ENCODE measurements around the gene CDC37L1.

Gene CDC37L1

DNA sequence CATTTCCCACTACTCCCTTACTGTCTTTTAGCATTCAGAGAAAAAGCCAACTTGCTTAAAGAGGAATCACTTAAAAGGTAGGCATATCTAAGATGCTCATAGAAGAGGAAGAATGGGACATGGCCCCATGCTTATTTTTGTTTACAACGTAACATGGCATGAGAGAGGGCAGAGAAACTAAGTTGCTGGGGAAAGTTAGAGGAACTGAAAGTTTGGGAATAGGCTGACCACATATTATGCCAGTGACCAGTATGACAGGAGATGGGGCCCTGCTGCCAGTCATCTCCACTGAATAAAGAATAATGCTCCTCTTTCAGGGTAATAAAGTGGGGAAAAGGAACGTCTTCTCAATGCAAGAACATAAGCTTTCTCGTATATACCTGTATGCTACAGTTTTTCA lies 15.4 kb upstream of the CDC37L1 start:
- Histone ChIP-seq H3K79me2 (ENCODE audit: low read length) (peaks cover 6% of the 10 kb centered on the region; the same call in 1 of the 2 replicates), H3K9ac (ENCODE audit: low read length) (no peak overlapping the region), H3K36me3 (replicated peaks; ENCODE audit: low read depth, low read length) (no peaks in the 10 kb centered on the region), H3K27me3 (ENCODE audit: low read depth, low read length) (no peaks in the 10 kb centered on the region), H3K4me2 (ENCODE audit: low read length) (no peak overlapping the region), H3K9me3 (ENCODE audit: insufficient read depth, low read length) (no peaks in the 10 kb centered on the region), H2AFZ (ENCODE audit: low read depth, low read length) (no peak overlapping the region), H3K4me1 (ENCODE audit: low read length) (peaks cover 12% of the 10 kb centered on the region), H3K27ac (ENCODE audit: low read length) (no peak overlapping the region), H4K20me1 (ENCODE audit: insufficient read depth, low read length) (no peaks in the 10 kb centered on the region), H3K4me3 (ENCODE audit: low read length) (no peak overlapping the region)
- no peak for TF ChIP-seq EZH2phosphoT487 (IDR thresholded peaks at IDR 0.05; ENCODE audit: low read depth)
- TF ChIP-seq, protein P1, sequence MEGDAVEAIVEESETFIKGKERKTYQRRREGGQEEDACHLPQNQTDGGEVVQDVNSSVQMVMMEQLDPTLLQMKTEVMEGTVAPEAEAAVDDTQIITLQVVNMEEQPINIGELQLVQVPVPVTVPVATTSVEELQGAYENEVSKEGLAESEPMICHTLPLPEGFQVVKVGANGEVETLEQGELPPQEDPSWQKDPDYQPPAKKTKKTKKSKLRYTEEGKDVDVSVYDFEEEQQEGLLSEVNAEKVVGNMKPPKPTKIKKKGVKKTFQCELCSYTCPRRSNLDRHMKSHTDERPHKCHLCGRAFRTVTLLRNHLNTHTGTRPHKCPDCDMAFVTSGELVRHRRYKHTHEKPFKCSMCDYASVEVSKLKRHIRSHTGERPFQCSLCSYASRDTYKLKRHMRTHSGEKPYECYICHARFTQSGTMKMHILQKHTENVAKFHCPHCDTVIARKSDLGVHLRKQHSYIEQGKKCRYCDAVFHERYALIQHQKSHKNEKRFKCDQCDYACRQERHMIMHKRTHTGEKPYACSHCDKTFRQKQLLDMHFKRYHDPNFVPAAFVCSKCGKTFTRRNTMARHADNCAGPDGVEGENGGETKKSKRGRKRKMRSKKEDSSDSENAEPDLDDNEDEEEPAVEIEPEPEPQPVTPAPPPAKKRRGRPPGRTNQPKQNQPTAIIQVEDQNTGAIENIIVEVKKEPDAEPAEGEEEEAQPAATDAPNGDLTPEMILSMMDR (IDR thresholded peaks at IDR 0.05; ENCODE audit: low read depth, low read length) = no peak

DNA sequence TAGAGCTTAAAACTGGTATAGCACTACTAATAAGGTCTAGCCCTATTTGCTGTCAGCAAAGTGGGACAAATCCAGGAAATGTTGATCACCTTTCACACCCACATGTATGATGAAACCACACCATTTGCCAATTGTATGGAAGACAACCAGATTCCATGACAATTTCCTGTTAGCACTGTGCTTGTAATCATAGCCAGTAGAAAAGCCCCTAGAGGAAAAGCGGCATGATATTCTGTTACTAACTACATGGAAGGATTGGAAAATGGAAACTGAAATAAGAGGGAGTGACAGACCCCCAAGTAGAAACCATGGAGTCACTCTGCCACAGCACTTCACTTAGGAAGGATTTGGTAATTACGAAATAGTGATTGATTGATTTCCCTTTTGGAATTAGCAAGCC lies 14.0 kb upstream of the CDC37L1 start:
- Histone ChIP-seq H3K4me1 (ENCODE audit: low read length) (peaks cover 12% of the 10 kb centered on the region), H2AFZ (ENCODE audit: low read depth, low read length) (no peak overlapping the region), H3K4me3 (ENCODE audit: low read length) (no peak overlapping the region), H3K27me3 (ENCODE audit: low read depth, low read length) (no peaks in the 10 kb centered on the region), H3K9ac (ENCODE audit: low read length) (no peak overlapping the region), H4K20me1 (ENCODE audit: insufficient read depth, low read length) (no peaks in the 10 kb centered on the region), H3K27ac (ENCODE audit: low read length) (no peak overlapping the region), H3K79me2 (ENCODE audit: low read length) (peaks cover 6% of the 10 kb centered on the region; the same call in 1 of the 2 replicates), H3K36me3 (replicated peaks; ENCODE audit: low read depth, low read length) (no peaks in the 10 kb centered on the region), H3K4me2 (ENCODE audit: low read length) (no peak overlapping the region), H3K9me3 (ENCODE audit: insufficient read depth, low read length) (no peaks in the 10 kb centered on the region)
- TF ChIP-seq, protein P1 (IDR thresholded peaks at IDR 0.05; ENCODE audit: low read depth, low read length) = no peak
- TF ChIP-seq EZH2phosphoT487 (IDR thresholded peaks at IDR 0.05; ENCODE audit: low read depth) = no peak

DNA sequence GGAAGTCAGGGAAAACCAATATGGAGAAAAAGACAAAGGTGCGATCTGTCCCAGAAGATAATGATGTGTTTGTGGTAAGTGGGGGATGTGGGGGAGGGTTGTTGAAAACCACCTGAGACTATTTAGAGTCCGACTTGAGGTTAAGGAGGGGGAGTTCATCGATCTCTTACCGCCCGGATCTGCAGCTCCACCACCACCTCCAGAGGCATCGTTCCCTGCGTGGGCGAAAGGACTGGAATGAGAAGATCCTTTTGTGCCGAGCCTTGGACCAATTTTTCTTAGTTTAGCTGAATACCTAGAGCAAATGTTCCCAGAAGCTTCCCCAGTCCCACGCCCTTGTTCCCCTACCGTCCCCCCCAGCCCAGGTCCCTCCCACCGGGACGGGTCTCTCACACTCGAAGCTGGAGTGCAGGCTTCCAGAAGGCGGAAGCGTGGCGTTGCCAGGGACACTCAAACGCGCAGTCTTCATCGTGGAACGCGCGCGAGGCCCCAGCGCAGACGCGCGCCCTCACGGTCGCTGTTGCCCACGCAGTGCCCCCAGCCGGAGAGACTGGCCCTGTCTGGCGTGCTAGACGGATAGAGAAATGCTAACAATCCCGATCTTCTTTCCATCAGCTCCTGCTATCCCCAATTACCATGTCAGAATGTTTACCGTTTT lies 13.2 kb upstream of the CDC37L1 start, which contains the start of gene SPATA6L:
Gene SPATA6L, minus strand, starts transcription at position 439 of the 658 bp plus-strand sequence. Its CDS starts 230 bp downstream, at position 209.
- H4K20me1 ChIP-seq (ENCODE audit: insufficient read depth, low read length) = no peaks in the 10 kb centered on the region
- no peak within 1 kb of the TSS for H3K9ac ChIP-seq (ENCODE audit: low read length)
- TF ChIP-seq, protein P1 (IDR thresholded peaks at IDR 0.05; ENCODE audit: low read depth, low read length) = no peak
- TF ChIP-seq EZH2phosphoT487 (IDR thresholded peaks at IDR 0.05; ENCODE audit: low read depth) = no peak
- H3K27me3 ChIP-seq (ENCODE audit: low read depth, low read length) = no peaks in the 10 kb centered on the region
- no peaks in the 10 kb centered on the region for H3K9me3 ChIP-seq (ENCODE audit: insufficient read depth, low read length)
- H2AFZ ChIP-seq (ENCODE audit: low read depth, low read length) = no peak within 1 kb of the TSS
- no peak within 1 kb of the TSS for H3K4me2 ChIP-seq (ENCODE audit: low read length)
- peaks cover 6% of the 10 kb centered on the region; the same call in 1 of the 2 replicates for H3K79me2 ChIP-seq (ENCODE audit: low read length)
- H3K27ac ChIP-seq (ENCODE audit: low read length) = no peak within 1 kb of the TSS
- peaks cover 12% of the 10 kb centered on the region for H3K4me1 ChIP-seq (ENCODE audit: low read length)
- no peak within 1 kb of the TSS for H3K4me3 ChIP-seq (ENCODE audit: low read length)
- no peaks in the 10 kb centered on the region for H3K36me3 ChIP-seq (replicated peaks; ENCODE audit: low read depth, low read length)

DNA sequence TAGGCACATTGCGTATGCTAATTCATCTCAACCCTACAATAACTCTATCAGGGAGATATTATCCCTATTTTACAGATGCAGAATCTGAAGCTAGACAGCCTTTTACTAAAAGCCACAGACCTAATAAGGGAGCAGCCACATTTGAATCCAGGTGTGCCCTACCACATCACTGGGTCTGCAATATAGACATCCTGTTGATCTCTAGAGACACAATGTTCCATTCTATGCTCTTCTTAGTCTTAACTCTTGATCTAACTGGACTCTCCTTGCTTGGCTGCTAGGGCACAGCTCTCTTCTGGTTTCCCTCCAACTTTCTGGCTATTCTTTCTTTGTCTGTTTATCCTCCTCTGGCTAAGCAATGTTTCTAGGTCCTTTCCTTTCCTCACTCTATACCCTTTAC lies 11.7 kb upstream of the CDC37L1 start:
- H4K20me1 ChIP-seq (ENCODE audit: insufficient read depth, low read length) = no peaks in the 10 kb centered on the region
- H3K27ac ChIP-seq (ENCODE audit: low read length) = no peak overlapping the region
- TF ChIP-seq, protein P1 (IDR thresholded peaks at IDR 0.05; ENCODE audit: low read depth, low read length) = no peak
- no peak for TF ChIP-seq EZH2phosphoT487 (IDR thresholded peaks at IDR 0.05; ENCODE audit: low read depth)
- no peak overlapping the region for H3K9ac ChIP-seq (ENCODE audit: low read length)
- H2AFZ ChIP-seq (ENCODE audit: low read depth, low read length) = no peak overlapping the region
- no peak overlapping the region for H3K4me3 ChIP-seq (ENCODE audit: low read length)
- peaks cover 8% of the 10 kb centered on the region for H3K4me1 ChIP-seq (ENCODE audit: low read length)
- no peaks in the 10 kb centered on the region for H3K36me3 ChIP-seq (replicated peaks; ENCODE audit: low read depth, low read length)
- no peak overlapping the region for H3K4me2 ChIP-seq (ENCODE audit: low read length)
- H3K27me3 ChIP-seq (ENCODE audit: low read depth, low read length) = no peaks in the 10 kb centered on the region
- H3K9me3 ChIP-seq (ENCODE audit: insufficient read depth, low read length) = no peaks in the 10 kb centered on the region
- H3K79me2 ChIP-seq (ENCODE audit: low read length) = peaks cover 2% of the 10 kb centered on the region; the same call in 1 of the 2 replicates

Measured in OCI-LY3 (cell line).